ENCODE data around the gene KIAA1328.
"Not testable (repeated sequence)": the region's sequence is repeated elsewhere in the genome, so short reads cannot be mapped to it uniquely, and the experiment has no call there.

KIAA1328 gene

GRCh38 chr18:36828630-36829361 is at the start of gene KIAA1328, which contains the start of gene TPGS2:
KIAA1328 (plus strand) TSS chr18:36829127; CDS start chr18:36829139, 12 bp downstream.
TPGS2 (minus strand) TSS chr18:36829002; CDS start chr18:36828767, 235 bp downstream.
- DNase-seq: peak; percentile 81

- DNase-seq: no peak
Observed at GRCh38 chr18:36780748-36781147, 48.2 kb upstream of the KIAA1328 start.

GRCh38 chr18:36782710-36783109 is 46.2 kb upstream of the KIAA1328 start:
- DNase-seq: no peak

DNA sequence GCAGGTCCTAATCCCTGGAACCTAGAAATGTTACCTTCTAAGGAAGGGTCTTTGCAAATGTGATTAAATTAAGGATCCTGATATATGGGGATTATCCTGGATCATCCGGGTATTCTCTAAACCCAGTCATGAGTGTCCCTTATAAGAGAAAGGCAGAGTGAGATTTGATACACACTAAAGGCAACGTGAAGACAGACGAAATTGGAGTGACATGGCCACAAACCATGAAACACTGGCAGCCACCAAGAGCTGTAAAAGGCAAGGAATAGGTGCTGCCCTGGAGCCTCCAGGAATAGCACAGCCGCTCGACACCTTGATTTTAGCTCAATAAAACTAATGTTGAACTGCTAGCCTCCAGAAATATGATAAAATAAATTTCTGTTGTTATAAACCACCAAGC is 45.1 kb upstream of the KIAA1328 start:
- no peak for DNase-seq

GRCh38 chr18:36786686-36787085 is 42.2 kb upstream of the KIAA1328 start:
- DNase-seq: no peak

- DNase-seq: no peak
Observed at GRCh38 chr18:36792634-36793283, 36.2 kb upstream of the KIAA1328 start.

DNA sequence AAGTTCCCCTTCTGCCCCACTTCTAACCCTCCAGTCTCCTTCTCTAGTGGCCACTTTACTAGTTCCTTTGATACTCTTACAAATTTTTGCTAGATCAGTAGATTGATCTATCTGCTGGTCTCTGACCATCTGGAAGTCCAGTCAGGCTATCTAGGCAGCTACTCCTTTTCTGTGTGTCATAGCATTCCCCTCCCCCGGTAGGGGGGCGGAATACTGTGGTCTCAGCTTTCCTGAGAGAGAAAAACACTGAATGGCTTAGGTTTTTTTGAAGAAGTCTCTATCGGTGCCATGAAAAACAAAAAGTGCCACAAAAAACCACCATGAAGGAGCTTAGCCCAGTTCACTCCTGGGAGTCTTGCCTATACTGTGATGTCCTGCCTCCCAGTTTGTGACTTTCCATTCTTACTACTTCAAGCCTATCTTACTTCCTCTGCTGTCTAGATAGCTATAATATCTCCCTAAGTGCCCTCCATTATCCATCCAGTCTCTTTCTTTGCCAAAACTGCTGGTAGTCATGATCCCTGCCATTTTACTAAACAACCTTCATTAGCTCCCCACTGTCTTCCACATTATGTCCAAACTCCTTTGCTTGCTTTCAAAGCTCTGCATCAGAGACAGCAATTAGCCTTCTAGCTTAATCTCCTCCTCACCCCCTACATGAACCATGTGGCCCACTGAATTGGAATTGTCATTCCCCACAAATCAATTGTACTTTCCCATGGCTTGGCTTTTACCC is 30.0 kb upstream of the KIAA1328 start:
- DNase-seq: no peak

DNA sequence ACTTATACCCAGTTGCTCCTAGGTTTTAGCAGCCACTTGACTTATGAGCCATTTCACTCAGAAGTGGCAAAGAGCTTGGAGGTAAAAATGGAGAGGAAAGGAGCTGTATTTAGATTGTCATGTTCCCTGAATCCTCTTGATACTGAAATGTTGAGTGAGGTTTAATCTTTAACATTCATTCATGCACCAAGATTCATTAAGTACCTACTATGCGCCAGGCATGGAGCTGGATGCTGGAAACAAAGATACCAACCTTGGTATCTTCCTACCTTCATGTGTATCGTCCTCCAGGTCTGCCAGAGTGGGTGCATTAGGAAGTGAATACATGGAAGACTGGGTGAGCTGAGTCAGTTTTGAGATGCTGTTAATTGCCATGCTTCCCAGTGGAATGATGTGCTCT is 23.8 kb upstream of the KIAA1328 start:
- no peak for DNase-seq

GRCh38 chr18:36808681-36809080 is 20.2 kb upstream of the KIAA1328 start:
- no peak for DNase-seq

DNA sequence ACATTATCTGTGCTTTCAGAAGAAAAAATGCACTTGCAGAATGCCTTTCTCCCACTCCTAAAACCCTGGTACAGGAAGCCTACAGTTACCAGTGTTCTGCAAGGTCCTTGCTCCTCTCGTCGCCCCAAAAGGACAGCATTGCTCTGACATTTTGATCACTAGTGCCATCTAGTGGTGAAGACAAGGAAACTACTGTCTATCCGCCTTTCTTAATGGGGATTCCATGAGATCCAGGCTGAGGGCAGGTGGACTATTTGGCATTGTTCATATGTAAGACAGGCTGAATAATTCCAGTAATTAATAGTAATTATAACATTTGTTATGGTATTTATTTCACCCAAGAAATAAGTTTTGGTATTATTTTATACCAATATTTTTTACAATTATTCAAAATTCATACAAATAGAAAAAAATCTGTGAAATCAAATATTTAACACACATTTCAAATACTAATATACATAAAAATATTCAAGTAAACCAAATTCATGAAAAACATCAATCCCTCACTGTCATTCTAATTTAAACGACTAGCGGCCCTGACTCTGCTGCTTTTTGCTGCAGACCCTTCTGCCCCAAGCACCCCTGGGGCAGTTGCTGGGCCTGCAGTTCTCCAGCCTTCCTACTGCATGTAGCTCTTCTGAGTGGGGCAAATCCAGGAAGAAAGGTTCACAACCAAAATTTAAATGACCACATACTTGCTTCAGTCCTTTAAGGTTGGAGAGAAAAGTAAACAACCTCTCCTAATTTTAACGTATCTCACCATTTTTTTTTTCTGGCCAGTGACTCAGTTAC is 19.1 kb upstream of the KIAA1328 start:
- peak; percentile 48 for DNase-seq

DNA sequence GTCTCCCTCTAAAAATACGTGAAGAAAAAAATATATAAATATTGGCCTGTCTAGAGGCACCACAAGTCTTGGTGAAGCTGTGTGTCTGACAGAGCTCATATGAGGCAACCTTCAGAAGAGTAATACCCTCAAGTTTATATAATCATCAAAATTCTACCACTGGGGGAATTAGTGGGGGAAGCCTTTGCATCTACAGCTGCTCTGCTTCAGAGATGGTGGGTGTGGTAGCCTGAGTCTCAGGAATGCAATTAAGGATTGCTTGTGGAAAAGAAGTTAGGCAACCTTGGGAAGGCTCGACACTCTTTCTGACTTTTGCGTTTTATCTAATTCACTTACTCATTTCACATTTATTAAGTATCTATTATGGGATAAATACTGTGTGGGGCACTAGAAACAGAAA is 17.5 kb upstream of the KIAA1328 start:
- DNase-seq: no peak

DNA sequence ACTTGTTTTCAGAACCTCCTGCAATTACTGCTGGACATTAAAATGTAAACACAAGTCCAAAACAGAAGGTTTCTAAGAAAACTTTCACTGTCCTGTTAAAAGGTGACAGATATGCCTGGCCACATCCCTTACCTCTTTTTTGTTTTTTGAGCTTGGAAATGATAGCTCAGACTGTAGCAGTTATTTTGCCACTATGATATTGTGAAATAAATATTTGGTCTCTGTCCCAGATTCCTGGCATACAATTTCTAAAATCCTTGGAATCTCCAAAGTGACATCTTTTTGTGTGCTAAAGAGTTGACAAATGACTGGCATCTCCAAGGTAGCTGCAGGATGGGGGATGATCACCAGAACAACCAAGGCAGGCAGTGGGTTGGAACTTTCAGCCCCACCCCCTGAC is 17.0 kb upstream of the KIAA1328 start:
- DNase-seq: no peak

GRCh38 chr18:36812678-36813077 is 16.2 kb upstream of the KIAA1328 start:
- no peak for DNase-seq

DNA sequence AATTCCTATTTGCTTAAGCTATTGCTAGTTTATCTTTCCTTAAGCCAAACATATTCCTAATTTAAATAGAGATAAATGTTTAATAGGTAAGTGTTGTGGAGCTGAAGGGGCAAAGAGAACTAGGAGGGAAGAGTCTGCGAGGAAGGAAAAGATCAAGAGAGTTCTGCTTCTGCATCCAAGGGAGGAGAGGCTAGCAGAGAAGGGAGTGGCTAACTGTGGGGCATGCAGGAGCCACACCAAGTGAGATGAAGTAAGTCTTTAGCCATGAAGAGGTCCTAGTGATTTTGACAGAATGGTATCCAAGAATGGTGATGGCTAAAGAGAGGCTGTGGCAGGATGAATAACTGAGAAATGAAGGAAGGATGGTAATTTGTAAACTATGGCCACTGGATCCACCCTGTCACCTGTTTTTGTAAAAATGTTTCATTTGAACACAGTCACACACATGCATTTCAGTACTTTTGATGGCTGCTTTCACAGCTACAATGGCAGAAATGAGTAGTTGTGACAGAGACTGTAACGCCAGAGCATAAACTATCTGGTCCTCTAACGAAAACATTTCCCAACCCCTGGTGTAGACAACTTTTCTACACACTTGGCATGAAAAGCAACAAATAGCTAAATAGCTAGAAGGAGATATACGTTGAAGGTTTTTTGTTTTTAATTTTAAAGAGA is 15.7 kb upstream of the KIAA1328 start:
- DNase-seq: no peak

DNA sequence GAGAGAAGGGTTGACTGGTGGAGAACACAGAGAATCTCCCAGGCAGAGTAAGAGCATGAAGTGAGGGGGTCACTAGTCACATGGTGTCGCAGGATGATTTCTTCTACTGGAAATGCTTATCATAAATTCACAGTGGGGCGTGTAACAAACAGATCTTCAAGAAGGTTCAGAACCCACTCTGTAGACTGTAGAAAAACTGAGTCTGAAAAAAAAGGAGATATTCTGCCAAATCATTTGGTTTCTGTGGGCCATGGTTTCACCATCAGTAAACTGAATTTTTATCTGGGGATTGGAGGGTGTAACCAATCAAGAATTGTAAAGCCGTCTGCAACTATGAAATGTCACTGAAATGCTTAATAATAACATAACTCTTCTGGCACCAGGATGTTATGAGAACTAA is 15.1 kb upstream of the KIAA1328 start:
- no peak for DNase-seq

DNA sequence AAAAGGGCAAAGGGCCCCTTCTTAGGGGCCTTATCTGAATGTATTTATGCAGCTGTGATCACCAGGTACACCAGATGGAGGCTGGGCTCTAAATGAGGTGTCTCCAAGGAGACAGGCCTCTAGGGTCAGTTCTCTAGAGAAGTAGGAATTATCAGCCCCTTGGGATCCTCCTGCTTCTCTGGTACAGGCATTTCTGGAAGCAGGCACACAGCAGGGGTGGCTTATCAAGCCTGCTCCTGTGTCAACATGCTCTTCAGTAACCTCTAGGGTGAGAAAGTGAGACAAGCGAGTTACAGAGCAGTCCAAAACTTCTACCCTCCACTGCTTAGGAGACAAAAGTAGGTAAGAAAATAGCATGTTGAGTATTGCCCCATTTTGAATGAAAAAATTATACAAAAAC is 13.9 kb upstream of the KIAA1328 start:
- DNase-seq: peak; percentile 25

DNA sequence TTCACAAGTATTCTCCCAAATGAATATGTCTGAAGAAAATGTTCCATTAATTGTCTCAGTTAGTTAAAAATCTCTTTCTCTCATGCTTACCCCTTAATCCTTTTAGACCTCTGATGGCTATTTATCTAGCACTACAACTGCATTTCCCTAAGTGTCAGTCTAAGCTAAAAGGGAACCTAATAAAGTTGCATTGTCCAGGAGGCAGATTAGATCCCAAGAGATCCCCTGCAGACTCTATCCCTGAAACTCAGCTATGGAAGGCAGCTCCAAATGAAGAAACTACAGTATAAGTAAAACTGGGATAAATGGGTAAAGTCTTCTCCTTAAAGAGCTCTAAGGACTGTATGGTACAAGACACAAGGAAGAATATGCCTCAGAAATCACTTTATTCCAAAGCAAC is 12.8 kb upstream of the KIAA1328 start:
- DNase-seq: not testable (repeated sequence)

GRCh38 chr18:36817039-36817438 is 11.9 kb upstream of the KIAA1328 start:
- no peak for DNase-seq

- no peak for DNase-seq
Observed at GRCh38 chr18:36818652-36819051, 10.3 kb upstream of the KIAA1328 start.

- no peak for DNase-seq
Observed at GRCh38 chr18:36819621-36820020, 9.3 kb upstream of the KIAA1328 start.

DNA sequence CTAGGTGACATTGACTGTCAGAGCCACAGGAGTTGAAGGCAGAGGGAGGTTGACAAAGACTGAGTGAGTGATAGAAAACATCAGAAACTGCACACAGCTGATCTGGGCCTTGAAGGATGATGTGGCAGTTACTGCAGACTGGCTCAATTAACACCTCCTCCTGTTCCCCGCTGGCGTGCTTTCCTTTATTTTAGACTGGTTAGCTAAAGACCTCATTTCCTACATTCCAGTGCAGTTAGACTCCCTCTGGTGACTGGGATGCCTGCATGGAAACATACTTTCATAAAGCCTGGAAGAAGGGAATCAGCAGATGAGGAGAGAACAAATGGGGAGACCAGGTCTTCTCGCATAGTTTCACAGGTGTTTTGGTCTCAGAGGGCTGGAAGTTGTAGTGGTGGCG is 7.2 kb upstream of the KIAA1328 start:
- no peak for DNase-seq

GRCh38 chr18:36825526-36825925 is 3.4 kb upstream of the KIAA1328 start:
- no peak for DNase-seq
